HG03432 (cell line): ENCODE measurements around the gene ABHD11.
"Not testable (repeated sequence)": the region's sequence is repeated elsewhere in the genome, so short reads cannot be mapped to it uniquely, and the experiment has no call there.

Source experiments
- ATAC-seq: cut with Tn5 transposase; IDR thresholded peaks from one replicate; pipeline ENCODE4 v1.9.1; 2021; ENCODE audit warnings: mild to moderate bottlenecking, moderate library complexity; ENCODE audit not compliant: unreplicated experiment

Gene ABHD11

GRCh38 chr7:73738612-73739386 lies at the start of gene ABHD11:
TSS of gene ABHD11 (minus strand) at chr7:73738802. CDS start at chr7:73738770, 32 bp downstream.
- ATAC-seq, result peak; percentile 91

- not testable (repeated sequence) for ATAC-seq
Observed at GRCh38 chr7:73787786-73788048, 49.1 kb upstream of the ABHD11 start.

- ATAC-seq, result no peak
Observed at GRCh38 chr7:73786588-73786987, 48.0 kb upstream of the ABHD11 start.

- no peak for ATAC-seq
Observed at GRCh38 chr7:73779517-73779916, 40.9 kb upstream of the ABHD11 start.

GRCh38 chr7:73778801-73779389 lies 40.3 kb upstream of the ABHD11 start:
- ATAC-seq, result no peak

GRCh38 chr7:73774923-73775322 lies 36.3 kb upstream of the ABHD11 start:
- ATAC-seq, result no peak

- no peak for ATAC-seq
Observed at GRCh38 chr7:73773700-73774517, 35.3 kb upstream of the ABHD11 start.

GRCh38 chr7:73770860-73771670 lies 32.5 kb upstream of the ABHD11 start:
- no peak for ATAC-seq

- no peak for ATAC-seq
Observed at GRCh38 chr7:73770002-73770859, 31.6 kb upstream of the ABHD11 start, which contains the start of gene CLDN3. TSS of gene CLDN3 (minus strand) at chr7:73770270. CDS start at chr7:73770049, 221 bp downstream.

- no peak for ATAC-seq
Observed at GRCh38 chr7:73769481-73770001, 30.9 kb upstream of the ABHD11 start.

- ATAC-seq, result no peak
Observed at GRCh38 chr7:73768641-73769480, 30.3 kb upstream of the ABHD11 start.

- ATAC-seq, result no peak
Observed at GRCh38 chr7:73766556-73767229, 28.1 kb upstream of the ABHD11 start.

GRCh38 chr7:73762659-73762999 lies 24.0 kb upstream of the ABHD11 start:
- no peak for ATAC-seq

- no peak for ATAC-seq
Observed at GRCh38 chr7:73761854-73762658, 23.5 kb upstream of the ABHD11 start.

GRCh38 chr7:73758581-73759138 lies 20.1 kb upstream of the ABHD11 start:
- ATAC-seq, result no peak

GRCh38 chr7:73749931-73750776 lies 11.6 kb upstream of the ABHD11 start:
- no peak for ATAC-seq
